RPMI8226 (cell line): Measurements from ENCODE around the gene NDRG2.
A peak's percentile ranks its signal among the peaks of the same experiment; 100 is the strongest.
"Not testable (repeated sequence)": the region's sequence is repeated elsewhere in the genome, so short reads cannot be mapped to it uniquely, and the experiment has no call there.

Experiments
- DNase-seq: peaks from one replicate; pipeline ENCODE4 v3.0.0-alpha.2; 2015

NDRG2 gene

DNA sequence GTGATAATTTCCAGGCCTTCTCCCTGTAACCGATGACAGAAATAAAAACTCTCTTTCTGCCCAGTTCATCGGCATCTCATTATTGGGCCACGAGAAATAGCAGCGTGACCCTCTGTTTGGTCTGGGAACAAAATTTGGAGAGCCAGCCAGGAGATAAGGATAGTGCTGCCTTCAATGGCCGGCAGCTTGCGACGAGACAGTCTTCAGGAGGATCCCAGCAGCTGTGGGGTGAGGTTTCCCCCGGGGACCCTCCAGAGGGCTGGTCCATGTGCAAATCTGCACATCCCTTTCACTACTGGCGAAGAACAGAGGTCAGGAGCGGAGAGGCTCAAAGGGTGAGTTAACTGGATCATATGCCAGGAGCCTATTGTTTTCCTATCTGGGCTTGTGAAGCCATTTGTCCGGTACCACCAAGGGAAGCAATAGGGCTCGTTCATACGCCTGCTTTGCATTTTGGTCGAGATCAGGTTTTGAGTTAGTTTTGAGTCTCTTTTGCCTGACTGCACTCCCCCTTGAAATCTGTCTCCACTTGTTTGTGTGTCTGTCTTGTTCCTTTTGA is 21.0 kb downstream of the NDRG2 start:
- no peak for DNase-seq

DNA sequence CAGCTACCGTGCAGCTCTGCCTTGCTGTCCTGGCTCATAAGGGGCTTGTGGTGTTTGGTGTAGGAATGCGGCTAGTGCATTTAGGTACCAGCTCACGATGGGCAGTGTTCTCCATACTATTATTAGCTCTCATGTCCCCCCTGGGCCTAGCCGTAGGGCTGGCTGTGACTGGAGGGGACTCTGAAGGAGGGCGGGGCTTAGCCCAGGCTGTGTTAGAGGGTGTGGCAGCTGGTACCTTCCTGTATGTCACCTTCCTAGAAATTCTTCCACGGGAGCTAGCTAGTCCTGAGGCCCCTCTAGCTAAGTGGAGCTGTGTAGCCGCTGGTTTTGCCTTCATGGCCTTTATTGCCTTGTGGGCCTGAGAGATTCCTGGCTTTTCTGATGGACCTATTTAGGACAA is 23.6 kb downstream of the NDRG2 start:
- no peak for DNase-seq

DNA sequence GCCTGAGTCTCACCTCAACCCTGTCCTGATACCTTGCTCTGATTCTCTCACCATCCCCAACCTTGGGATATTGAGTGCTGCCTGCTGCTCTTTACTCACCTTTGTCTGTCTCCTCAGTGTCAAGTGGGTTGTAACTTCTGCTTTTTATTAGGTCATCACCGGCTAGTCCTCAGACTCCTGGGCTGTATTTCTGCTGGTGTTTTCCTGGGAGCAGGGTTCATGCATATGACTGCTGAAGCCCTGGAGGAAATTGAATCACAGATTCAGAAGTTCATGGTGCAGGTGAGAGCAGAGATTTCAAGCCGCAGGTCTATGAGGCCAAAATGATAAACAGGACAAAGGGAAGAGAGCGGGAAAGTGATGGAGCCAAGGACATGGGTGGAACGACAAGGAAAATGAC is 25.3 kb downstream of the NDRG2 start:
- DNase-seq = no peak

DNA sequence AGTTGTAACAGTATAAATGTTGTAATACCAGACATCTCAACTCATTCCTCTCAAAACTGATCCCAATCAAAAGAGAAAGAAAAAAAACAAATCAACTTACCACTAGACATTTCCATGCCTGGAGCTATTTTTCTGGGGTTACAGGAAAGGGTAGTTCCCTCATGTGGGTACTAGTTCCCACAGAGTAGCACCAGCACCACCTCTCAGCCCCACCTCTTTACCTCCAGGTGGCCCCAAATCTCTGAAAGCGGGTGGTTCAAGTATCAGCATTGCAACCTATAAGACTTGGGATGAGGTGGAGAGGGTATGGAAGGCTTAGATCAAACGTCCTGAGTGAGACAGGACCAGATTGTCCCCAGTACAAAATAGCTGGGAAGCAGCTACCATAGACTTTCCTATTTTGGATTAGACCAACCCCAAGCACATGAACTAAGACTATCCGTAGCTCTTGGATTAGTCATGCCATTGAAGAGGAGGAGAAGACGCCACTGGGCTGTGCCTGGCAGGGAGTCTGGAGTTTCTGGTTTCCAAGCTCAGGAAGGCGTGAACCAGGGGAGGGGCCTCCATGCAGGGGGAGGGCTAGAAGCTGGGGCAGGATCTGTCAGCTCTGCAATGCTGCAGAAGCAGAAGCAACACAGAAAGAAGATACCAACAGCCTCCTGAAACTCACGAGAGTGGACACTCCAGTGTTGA is 26.0 kb downstream of the NDRG2 start, which contains the start of gene SLC39A2:
Gene SLC39A2 (plus strand): TSS at position 620 of the 693 bp plus-strand sequence. CDS start 154 bp downstream, outside the sequence.
- DNase-seq = no peak

DNA sequence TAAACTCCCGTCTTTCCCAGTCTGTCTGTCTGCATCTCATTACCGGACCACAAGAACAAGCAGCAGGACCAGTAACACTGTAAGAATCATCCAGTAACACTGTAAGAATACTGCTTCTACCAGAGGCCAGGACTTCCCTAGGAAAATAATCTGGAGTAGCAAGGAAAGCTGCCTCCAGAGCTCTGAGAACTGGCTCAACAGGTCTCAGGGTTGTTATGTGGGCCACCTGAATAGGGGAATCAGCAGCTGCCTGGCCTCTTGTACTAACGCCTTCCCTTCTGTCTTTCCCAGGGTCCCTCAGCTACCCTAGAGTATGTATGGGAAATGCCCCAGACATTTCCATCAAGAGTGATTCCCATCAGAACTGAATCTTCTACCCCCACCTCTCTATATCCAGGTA is 26.7 kb downstream of the NDRG2 start:
- DNase-seq = no peak

DNA sequence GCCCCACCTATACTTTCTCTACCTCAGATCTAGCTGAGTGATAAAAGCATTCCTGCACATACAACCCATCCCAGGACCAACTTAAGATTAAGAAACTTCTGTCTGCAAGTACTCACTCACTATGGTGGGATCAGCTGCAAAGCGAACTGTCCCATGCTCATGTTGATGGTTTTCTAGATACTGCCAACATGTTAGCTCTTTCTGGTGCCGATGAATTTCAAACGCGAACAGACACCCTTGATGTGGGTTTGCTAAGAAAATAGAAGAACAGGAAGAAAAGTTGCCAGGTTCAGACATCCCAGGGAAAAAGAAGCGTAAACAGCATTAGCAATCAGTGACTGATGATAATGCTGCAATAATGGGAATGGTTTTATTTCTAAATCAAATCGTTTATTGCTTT is 27.3 kb downstream of the NDRG2 start:
- no peak for DNase-seq

DNA sequence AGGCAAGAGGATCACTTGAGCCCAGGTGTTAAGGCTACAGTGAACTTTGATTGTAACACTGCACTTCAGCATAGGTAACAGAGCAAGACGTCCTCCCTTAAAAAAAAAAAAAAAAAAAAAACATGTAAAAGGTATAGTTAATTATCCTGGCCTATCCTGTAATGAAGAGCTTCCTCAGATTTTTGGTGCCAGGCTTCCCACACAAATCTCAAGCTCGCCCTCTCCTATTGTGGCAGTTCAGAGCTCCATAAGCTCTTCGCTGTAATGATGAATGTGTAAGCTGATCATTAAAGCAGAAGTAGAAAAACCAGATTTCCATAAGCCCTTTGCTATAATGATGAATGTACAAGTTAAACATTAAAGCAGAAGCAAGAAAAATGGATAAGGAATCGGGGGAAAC is 27.7 kb downstream of the NDRG2 start:
- no peak for DNase-seq

DNA sequence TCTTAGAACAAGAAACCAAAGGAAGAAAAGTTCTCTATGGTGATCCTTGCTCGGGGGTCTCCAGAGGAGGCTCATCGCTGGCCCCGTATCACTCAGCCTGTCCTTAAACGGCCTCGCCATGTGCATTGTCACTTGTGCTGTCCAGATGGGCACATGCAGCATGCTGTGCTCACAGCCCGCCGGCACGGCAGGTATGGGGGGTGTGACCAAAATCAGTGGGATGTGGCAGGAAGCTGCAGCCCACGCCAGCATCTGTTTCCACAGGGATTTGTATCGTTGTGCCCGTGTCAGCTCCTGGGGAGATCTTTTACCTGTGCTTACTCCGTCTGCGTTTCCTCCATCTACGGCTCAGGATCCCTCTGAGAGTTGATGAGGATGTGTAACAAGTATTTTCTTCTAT is 28.3 kb downstream of the NDRG2 start:
- DNase-seq = no peak

DNA sequence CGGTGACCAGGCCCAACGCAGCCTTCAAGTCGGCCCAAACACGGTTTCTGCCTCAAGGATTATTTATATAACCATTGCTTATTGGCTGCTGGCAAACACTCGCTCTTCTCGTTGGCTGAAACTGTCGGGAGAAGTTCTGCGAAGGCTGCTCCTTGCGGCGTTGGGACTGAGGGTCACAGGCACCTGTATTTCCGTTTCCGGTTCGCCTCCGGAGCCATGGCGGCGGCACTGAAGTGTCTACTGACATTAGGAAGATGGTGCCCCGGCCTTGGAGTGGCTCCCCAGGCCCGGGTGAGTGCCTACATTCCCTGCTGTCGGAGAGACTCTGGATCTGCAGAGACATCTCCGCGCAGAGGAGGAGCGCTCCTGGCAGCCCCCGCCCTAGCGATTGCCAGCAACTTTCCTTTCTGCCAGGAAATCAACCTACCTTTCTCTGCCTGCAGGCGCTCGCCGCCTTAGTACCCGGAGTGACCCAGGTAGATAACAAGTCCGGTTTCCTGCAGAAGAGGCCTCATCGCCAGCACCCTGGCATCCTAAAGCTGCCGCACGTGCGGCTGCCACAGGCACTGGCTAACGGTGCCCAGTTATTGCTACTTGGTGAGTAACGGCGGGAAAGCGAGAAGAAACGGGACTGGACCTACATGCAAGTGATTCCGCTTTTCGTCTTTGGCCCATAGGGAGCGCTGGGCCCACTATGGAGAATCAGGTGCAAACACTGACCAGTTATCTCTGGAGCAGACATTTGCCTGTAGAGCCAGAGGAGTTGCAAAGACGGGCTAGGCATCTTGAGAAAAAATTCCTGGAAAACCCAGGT is 34.9 kb downstream of the NDRG2 start, which contains the start of gene METTL17:
Gene METTL17 (plus strand): TSS at position 194 of the 814 bp plus-strand sequence. CDS start 23 bp downstream, at position 217.
- DNase-seq = peak; percentile 92

DNA sequence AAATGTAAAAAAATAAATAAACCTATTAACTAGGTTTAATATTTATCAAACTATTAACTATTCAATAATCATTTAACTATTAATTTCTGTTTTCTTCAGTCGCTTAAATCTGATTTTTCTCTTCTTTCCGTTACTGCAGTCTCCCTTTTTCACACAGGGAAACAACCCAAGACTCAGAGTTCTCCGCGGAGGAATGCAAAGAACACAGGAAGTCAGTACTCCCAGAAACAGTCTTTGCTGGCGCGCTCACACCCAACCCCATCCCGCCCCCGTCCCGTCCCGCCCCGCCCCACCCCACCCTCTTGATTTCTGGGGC is 35.4 kb downstream of the NDRG2 start:
- no peak for DNase-seq

DNA sequence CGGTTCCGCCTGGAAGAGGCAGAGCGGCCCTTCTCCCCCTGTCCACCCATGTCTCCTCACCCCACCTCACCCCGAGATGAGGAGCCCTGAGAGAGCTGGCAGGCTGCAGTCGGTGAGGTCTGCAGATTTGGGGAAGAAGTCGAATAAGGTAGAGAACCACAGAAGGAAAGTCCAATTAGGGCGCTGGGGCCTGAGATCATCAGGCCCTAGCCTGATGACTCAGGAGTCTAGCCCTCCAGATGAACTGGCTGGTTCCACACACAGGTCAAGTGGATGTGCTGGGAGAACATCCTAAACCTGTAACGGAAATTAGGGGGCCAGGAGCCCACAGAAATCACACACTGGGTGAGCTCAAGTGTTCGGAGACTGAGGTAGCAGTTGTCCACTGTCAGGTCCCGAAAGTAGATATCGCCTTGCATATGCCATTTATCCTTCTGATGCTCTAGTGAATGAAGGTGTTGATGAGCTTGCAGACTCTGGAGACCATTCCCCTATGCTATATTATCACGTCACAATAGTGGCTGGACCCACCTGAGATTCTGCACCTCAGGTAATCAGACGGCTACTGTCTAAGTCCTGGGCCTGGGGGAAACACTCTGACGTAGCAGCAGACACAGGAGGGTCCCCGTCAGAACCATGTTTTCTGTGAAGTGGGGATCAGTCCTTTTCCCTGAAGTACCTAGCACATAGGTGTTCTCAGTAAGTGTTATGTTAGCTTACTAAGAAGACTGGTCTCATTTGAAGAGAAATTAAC is 36.0 kb downstream of the NDRG2 start:
- DNase-seq = no peak

DNA sequence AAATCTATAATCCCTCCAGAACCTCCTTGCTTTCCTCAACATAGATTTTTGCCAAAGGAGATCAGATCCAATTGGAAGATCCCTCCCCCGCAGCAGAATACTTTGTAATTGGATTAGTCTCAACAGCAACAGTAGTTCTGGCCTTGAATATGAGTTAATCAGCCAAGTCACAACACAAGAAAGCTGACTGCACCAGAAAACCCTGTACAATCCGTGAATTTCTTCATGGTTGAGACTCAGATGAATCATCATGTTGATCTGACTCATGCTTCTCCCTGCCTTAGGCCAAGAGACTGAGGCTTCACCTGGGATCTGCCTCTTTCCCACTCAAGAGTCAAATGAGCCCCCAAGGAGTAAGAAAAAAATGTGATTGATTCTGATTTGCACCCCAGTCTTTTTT is 38.0 kb downstream of the NDRG2 start:
- DNase-seq = no peak

DNA sequence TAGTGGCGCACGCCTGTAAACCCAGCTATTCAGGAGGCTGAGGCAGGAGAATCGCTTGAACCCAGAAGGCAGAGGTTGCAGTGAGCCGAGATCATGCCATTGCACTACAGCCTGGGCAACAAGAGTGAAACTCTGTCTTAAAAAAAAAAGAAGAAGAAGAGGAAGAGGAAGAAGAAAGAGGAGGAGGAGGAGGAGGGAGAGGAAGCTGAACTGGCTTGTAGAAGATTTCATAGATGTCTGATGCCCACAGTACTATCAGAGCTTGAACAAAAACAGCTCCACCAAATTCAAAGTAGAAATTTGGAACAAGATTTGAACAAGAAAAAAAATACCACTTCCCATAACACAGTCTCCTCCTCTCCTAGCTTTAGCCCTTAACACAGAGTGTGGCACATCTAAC is 39.2 kb downstream of the NDRG2 start:
- DNase-seq = not testable (repeated sequence)

DNA sequence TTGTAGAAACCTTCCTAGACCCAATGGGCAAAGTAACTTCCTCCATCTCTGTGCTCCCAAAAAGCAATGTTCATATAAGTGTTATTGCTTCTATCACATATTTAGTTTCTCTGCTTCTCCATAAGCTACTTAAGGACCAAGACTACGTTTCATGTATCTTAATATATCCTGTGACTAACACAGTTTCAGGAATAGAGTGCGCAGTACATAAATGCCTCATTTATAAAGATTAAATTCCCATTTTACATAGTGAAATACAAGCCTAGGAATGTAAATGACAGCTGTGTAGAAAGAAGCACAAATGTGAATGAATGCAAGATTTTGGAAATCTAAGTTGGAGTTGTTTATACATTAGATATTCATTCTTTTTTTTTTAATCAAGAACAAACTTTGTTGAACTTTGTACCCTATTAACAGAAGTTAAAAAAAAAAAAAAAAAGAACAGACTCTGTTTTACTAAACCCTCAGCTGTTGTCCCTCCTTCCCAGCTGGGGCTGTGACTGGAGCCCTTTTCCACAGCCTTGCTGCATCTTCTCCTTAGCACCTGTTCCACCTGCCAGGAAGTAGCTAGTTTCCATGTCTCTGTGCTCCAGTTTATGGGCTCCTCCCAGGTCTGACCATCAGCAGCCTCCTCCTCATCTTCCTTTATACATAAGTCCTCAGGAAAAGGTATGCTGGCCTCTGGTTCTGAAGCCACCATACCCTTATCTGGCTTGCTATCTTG is 42.1 kb downstream of the NDRG2 start:
- no peak for DNase-seq

DNA sequence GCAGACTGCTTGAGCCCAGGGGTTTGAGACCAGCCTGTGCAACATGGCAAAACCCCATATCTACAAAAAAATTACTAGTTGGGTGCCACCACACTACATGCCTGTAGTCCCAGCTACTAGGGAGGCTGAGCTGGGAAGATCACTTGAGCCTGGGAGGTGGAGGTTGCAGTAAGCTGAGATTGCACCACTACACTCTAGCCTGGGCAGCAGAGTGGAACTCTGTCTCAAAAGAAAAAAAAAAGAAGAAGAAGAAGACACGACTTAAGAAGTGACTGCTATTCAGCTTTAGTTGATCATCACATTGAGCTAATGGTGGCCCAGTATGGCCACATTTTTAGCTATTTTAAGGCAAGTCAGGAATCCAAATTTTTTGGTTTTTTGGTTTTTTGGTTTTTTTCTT is 44.0 kb downstream of the NDRG2 start:
- no peak for DNase-seq

DNA sequence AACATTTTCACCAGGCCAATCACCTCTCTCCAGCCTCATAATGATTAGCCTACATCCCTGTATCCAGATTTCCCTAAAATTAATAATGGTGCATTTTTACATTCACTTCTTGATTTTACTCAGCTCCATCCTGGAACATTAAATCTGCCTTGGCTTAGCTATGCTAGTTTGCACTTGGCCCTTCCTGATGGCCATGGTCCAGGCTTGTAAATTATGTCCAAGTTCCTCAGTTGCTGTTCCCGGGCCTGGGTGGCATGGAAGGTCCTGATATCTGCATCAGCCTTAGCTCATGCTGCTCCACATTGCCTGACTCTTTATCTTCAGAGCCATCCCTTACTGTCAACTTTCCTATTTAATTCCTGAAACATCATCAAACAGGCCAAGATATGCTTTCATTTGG is 46.2 kb downstream of the NDRG2 start:
- no peak for DNase-seq

DNA sequence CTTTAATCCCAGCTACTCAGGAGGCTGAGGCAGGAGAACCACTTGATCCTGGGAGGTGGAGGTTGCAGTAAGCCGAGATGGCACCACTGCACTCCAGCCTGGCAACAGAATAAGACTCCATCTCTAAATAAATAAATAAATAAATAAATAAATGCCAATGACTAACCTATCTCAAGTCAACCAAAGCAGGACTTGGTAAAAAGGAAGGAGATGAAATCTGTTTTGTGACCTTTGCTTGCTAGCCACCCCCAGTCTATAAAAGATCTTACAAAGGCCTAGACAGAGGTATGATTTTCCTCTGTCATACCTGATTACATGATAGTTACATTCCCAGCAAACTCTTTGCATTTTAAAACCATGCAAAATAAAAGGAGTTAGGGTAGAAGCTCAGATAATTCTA is 48.6 kb downstream of the NDRG2 start:
- no peak for DNase-seq

DNA sequence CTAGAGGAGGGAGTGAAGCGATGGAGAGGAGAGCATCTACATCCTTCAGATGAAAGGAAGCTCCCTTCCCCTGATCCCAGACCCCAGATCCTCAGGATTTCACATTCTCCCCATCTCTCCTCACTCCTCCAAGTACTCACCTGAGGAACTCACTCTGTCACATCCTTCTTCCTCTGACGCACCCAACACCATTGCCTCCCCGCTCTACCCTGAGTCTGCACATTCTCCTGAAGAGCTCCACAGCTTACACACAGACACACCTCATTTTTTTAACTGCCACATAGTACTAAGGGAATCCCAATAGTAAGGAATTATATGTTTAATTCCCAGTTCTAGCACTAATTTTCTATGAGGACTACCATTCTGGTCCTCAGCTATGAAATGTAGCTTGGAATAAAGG is 51.4 kb downstream of the NDRG2 start:
- DNase-seq = no peak

DNA sequence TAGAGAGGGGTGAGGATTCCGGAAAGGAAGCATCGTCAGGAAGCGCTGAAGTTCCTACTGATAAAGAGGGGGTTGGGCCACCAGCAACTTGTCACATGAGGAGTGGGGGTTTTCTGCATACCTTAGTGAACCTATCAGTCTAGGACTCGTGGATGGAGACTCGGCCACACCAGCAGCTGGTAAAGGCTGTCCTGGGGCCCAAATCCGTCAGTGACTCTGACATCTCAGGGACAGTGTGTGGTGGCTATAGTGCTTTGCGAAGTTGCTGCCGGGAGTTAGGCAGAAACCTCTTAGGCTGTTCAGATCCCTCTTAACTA is 53.2 kb downstream of the NDRG2 start:
- DNase-seq = no peak

DNA sequence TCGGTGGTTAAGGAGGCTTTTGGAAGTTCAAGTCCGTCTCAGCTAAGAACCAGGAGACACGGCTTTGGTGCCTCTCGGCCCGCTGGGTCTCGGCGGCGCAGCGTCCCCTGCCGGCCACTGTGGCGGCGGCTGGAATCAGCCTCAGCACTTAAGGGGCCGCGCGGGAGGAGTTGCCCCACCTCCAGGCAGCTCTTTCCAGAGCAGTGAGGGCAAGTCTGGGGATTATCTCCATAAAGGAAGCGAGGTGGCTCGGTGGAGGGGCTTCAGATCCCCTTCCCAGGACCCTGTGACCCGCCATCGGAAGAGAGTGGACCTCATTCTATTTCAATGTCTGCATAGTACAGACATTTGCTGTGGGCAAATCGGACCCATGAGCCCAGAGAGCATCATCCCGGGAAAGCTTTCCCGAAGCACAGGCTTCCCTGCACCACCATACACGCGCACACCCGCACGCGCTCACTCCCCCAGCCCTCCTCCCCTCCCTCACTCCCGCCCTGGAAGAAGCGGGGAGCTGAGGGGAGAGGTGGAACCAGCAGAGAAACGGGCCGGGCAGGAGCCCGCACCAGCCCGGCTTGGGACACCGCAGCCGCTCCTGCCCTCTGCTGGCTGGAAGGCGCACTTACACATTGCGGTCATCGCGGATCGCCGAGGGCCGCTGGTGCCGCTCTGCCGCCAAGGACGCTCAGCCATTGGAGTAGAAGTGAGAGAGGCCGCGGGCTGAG is 53.7 kb downstream of the NDRG2 start:
- DNase-seq = peak; percentile 77

DNA sequence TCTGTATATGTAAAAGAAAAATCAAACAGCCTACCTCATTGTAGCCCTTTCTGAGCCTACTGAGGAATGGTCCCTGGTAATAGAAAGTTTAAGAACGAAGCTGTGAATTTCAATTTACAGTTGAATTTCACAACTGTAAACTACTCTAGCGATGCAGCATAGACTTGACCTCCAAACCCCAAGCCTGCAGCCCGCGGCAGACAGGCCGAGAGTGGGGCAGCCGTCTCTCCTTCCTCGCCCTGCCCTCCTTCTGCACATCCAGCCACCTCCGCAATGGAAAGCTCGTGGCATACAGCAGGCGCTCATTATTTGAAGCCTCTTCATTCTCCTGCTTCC is 54.2 kb downstream of the NDRG2 start:
- DNase-seq = no peak

DNA sequence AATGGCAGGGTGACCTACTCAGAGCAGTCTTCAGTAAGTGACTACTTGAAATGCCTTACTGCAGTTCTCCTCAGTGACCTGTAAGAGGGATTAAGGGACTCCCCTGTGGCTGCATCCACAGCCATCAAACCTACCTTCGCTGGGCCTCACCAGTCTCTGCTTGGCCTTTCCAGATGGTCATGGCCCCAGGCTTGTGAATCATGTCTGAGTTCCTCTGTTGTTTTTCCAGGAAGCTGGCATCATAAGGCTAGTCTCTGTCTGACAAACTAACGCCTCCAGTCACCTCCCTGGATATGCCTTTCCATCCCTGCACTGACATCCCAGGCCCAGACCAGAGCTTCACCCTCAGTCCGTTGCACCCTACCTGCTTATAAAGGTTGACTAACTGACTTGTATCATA is 55.5 kb downstream of the NDRG2 start:
- no peak for DNase-seq
